22Rv1 (cell line): Measurements from ENCODE around the gene ZNF319.
"Not testable (repeated sequence)": the region's sequence is repeated elsewhere in the genome, so short reads cannot be mapped to it uniquely, and the experiment has no call there.

ENCODE experiments used
- H3K27ac ChIP-seq: fragments of 450-650 bp; 2 replicates; pipeline ENCODE4 v1.5.1; 2017
- CTCF ChIP-seq: fragments of 450-650 bp; IDR thresholded peaks from 2 replicates; pipeline ENCODE4 v1.5.1; 2017; ENCODE audit warnings: mild to moderate bottlenecking
- ZFX ChIP-seq: fragments of 450-650 bp; IDR thresholded peaks from 2 replicates; pipeline ENCODE4 v1.6.1; 2017; ENCODE audit warnings: antibody characterized with exemption, borderline replicate concordance

Gene ZNF319

GRCh38 chr16:58016840-58017446 is 16.5 kb upstream of the ZNF319 start:
- H3K27ac ChIP-seq, result no peak overlapping the region
- TF ChIP-seq ZFX (no peak), CTCF (no peak)

GRCh38 chr16:58013201-58013956 is 12.9 kb upstream of the ZNF319 start:
- TF ChIP-seq CTCF (no peak), ZFX (no peak)
- H3K27ac ChIP-seq, result no peak overlapping the region

GRCh38 chr16:58012481-58012880 is 12.0 kb upstream of the ZNF319 start:
- TF ChIP-seq CTCF (no peak), ZFX (no peak)
- H3K27ac ChIP-seq, result no peak overlapping the region

GRCh38 chr16:58011652-58012051 is 11.2 kb upstream of the ZNF319 start:
- TF ChIP-seq CTCF (no peak), ZFX (no peak)
- H3K27ac ChIP-seq, result no peak overlapping the region

- TF ChIP-seq CTCF (no peak), ZFX (no peak)
- H3K27ac ChIP-seq, result no peak overlapping the region
Observed at GRCh38 chr16:58010886-58011285, 10.4 kb upstream of the ZNF319 start.

GRCh38 chr16:58009856-58010416 is 9.5 kb upstream of the ZNF319 start:
- H3K27ac ChIP-seq, result no peak overlapping the region
- TF ChIP-seq ZFX (no peak), CTCF (no peak)

- not testable (repeated sequence) for H3K27ac ChIP-seq
Observed at GRCh38 chr16:58004736-58005135, 4.3 kb upstream of the ZNF319 start.
